B cell (primary cell): Measurements from ENCODE around the gene MRPL52. TPM values are rescaled to one million over a fixed set of nuclear protein-coding genes. Genes with fewer than 3 reads are reported as not detected.

Source experiments
- ATAC-seq: fragments of 200-7000 bp; cut with Tn5 transposase; one replicate; pipeline ENCODE4 v1.10.0; 2021; ENCODE audit warnings: low read depth, mild to moderate bottlenecking, moderate number of reproducible peaks, moderate library complexity
- CTCF ChIA-PET: fragments of 350-600 bp; sonication (Branson Sonifier 250); formaldehyde crosslinking; loops from one replicate; lab custom pipeline; 2021; ENCODE audit warnings: antibody characterized with exemption, inconsistent platforms; lab: Charles Lee
- POLR2A ChIA-PET: fragments of 350-600 bp; sonication (Branson Sonifier 250); formaldehyde crosslinking; loops from one replicate; lab custom pipeline; 2021; ENCODE audit warnings: antibody characterized with exemption; lab: Charles Lee
- DNase-seq: peaks from one replicate; pipeline ENCODE4 v3.0.0; 2013
- H2AFZ ChIP-seq: 2 replicates; pipeline ENCODE4 v1.6.1; 2012; ENCODE audit warnings: mild to moderate bottlenecking, low read depth, low read length; ENCODE audit not compliant: insufficient read depth, poor library complexity, severe bottlenecking
- H3K27ac ChIP-seq, 2 donors: 1 replicate in 1 of 2; 2 replicates in 1 of 2; pipeline ENCODE4 v1.5.1; 2012 to 2013; ENCODE audit warnings: low read length in 2 of 2, mild to moderate bottlenecking in 2 of 2, moderate library complexity in 1 of 2
- H3K27me3 ChIP-seq, 4 experiments: fragments of 200-600 bp in 1 of 4; sonication (generic) in 1 of 4; replicated peaks in 1 of 4; 1 replicate in 2 of 4; 2 replicates in 2 of 4; pipeline versions ENCODE4 v1.6.1 to v1.7.0; 2013 to 2016; ENCODE audit warnings: low read length in 3 of 4, mild to moderate bottlenecking in 2 of 4, mixed read lengths in 1 of 4, moderate library complexity in 1 of 4; ENCODE audit not compliant: insufficient read depth in 4 of 4, control insufficient read depth in 3 of 4; ENCODE audit errors: control extremely low read depth in 1 of 4
- H3K36me3 ChIP-seq, 2 experiments: replicated peaks in 1 of 2; 1 replicate in 1 of 2; 2 replicates in 1 of 2; pipeline versions ENCODE4 v1.6.1 to v1.7.1; 2013; ENCODE audit warnings: low read length in 1 of 2; ENCODE audit not compliant: insufficient read depth in 2 of 2, control insufficient read depth in 1 of 2; ENCODE audit errors: control extremely low read depth in 1 of 2, extremely low read depth in 1 of 2
- H3K4me1 ChIP-seq, 2 donors: fragments of 200-600 bp in 1 of 2; sonication (generic) in 1 of 2; 1 replicate in 1 of 2; 2 replicates in 1 of 2; pipeline versions ENCODE4 v1.5.1 to v1.6.1; 2013 to 2017; ENCODE audit warnings: low read length in 2 of 2; ENCODE audit not compliant: control insufficient read depth in 2 of 2, insufficient read depth in 2 of 2
- H3K4me2 ChIP-seq: replicated peaks from 2 replicates; pipeline ENCODE3; 2012; ENCODE audit warnings: mild to moderate bottlenecking, low read depth, low read length; ENCODE audit not compliant: poor library complexity, severe bottlenecking
- H3K4me3 ChIP-seq, 5 experiments: fragments of 200-600 bp in 1 of 5; sonication (generic) in 1 of 5; 1 replicate in 3 of 5; 2 replicates in 2 of 5; pipeline versions ENCODE4 v1.5.1 to v1.7.0; 2011 to 2016; ENCODE audit warnings: low read length in 4 of 5, mild to moderate bottlenecking in 4 of 5, low read depth in 2 of 5, control low read depth in 1 of 5, moderate library complexity in 1 of 5; ENCODE audit not compliant: insufficient read depth in 1 of 5; ENCODE audit errors: control extremely low read depth in 1 of 5, extremely low read depth in 1 of 5
- H3K79me2 ChIP-seq: fragments of 200-600 bp; sonication (generic); one replicate; pipeline ENCODE4 v1.6.0; 2016; ENCODE audit warnings: low read length; ENCODE audit not compliant: control insufficient read depth, insufficient read depth
- H3K9ac ChIP-seq: fragments of 200-600 bp; sonication (generic); 2 replicates; pipeline ENCODE4 v1.6.1; 2017; ENCODE audit warnings: mild to moderate bottlenecking, low read length, moderate library complexity
- H3K9me3 ChIP-seq, 3 donors: one replicate each; pipeline versions ENCODE4 v1.6.1 to v1.7.1; 2013; ENCODE audit warnings: low read length in 2 of 3; ENCODE audit not compliant: control insufficient read depth in 2 of 3, insufficient read depth in 1 of 3; ENCODE audit errors: control extremely low read depth in 1 of 3
- H4K20me1 ChIP-seq: 2 replicates; pipeline ENCODE4 v1.6.0; 2012; ENCODE audit warnings: mild to moderate bottlenecking, low read length; ENCODE audit not compliant: insufficient read depth, control insufficient read depth, poor library complexity, severe bottlenecking
- H3K27ac Mint-ChIP-seq: one replicate; pipeline ENCODE4 v1.8.0; 2021; ENCODE audit warnings: mixed read lengths
- H3K27me3 Mint-ChIP-seq: one replicate; pipeline ENCODE4 v1.8.0; 2021; ENCODE audit warnings: mixed read lengths
- H3K4me1 Mint-ChIP-seq: one replicate; pipeline ENCODE4 v1.8.0; 2021; ENCODE audit warnings: mixed read lengths
- H3K4me3 Mint-ChIP-seq: one replicate; pipeline ENCODE4 v1.8.0; 2021; ENCODE audit warnings: mixed read lengths
- H3K9me3 Mint-ChIP-seq: one replicate; pipeline ENCODE4 v1.8.0; 2022; ENCODE audit warnings: mixed read lengths; ENCODE audit not compliant: insufficient read depth
- EZH2 ChIP-seq: IDR thresholded peaks from 2 replicates; pipeline ENCODE4 v1.6.1; 2012; ENCODE audit warnings: borderline replicate concordance, low read depth, mild to moderate bottlenecking, moderate library complexity, low read length; ENCODE audit not compliant: insufficient read depth, poor library complexity, severe bottlenecking
- WGBS: methylation state at CpG from one replicate; pipeline ENCODE4 v1.1.5; 2013; ENCODE audit warnings: missing lambda C conversion rate; ENCODE audit not compliant: insufficient coverage; 5-methylcytosine and 5-hydroxymethylcytosine counted together
- intact Hi-C: fragments of 100-400 bp; cut with micrococcal nuclease; formaldehyde crosslinking; loops from one replicate; pipeline ENCODE4 v1.10.0; 2022
- polyA plus RNA-seq: library from polyadenylated mRNA; depleted of rRNA; stranded (reverse); fragments of >200 nt; gene quantifications from 2 replicates; pipeline ENCODE4 v1.2.3, GENCODE V29; 2012
- total RNA-seq, 2 donors: library from RNA; stranded (reverse); fragments of 120-200 nt in 1 of 2; gene quantifications; 1 replicate in 1 of 2; 2 replicates in 1 of 2; pipeline versions ENCODE4 v1.2.3 to v1.2.4, GENCODE V29; 2013 to 2022
- TF ChIP-seq, protein P1 (sequence below): fragments of 200-600 bp; IDR thresholded peaks from one replicate; pipeline ENCODE4 v1.8.0; 2022; ENCODE audit warnings: antibody characterized with exemption, mild to moderate bottlenecking

MRPL52 gene
- total and polyA plus RNA-seq, 2 donors (not counting 1 experiment from before 2014, with no cell fraction given), result 37.4 to 91.6 TPM

DNA sequence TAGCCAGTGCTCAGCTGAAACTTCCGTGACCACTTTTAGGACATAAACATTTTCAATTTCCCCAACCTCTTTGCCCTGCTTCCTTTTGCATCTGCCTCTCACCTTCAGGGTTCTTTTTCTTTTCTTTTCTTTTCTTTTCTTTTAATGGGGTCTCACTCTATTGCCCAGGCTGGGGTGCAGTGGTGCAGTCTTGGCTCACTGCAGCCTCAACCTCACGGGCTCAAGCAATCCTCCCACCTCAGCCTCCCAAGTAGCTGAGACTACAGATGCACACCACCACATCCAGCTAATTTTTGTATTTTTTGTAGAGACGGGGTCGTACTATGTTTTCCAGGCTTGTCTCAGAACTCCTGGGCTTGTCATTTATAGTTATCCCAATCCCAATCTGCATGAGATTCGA is 37.2 kb downstream of the MRPL52 start:
- intact Hi-C loops, result no loop called here
- CTCF ChIA-PET, result interaction anchor here (0.7 to 2.0 kb wide), 4 partner anchors 10 to 33 kb away, joined by 3 to 7 read pairs (median 6); no protein-coding TSS in a partner anchor
- no peaks in the 10 kb centered on the region for H4K20me1 ChIP-seq
- 100% methylated on average over 2 of the region's 5 CpGs for WGBS
- H3K36me3 ChIP-seq, result no peaks in the 10 kb centered on the region
- TF ChIP-seq, protein P1, sequence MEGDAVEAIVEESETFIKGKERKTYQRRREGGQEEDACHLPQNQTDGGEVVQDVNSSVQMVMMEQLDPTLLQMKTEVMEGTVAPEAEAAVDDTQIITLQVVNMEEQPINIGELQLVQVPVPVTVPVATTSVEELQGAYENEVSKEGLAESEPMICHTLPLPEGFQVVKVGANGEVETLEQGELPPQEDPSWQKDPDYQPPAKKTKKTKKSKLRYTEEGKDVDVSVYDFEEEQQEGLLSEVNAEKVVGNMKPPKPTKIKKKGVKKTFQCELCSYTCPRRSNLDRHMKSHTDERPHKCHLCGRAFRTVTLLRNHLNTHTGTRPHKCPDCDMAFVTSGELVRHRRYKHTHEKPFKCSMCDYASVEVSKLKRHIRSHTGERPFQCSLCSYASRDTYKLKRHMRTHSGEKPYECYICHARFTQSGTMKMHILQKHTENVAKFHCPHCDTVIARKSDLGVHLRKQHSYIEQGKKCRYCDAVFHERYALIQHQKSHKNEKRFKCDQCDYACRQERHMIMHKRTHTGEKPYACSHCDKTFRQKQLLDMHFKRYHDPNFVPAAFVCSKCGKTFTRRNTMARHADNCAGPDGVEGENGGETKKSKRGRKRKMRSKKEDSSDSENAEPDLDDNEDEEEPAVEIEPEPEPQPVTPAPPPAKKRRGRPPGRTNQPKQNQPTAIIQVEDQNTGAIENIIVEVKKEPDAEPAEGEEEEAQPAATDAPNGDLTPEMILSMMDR, result no peak
- no peak for TF ChIP-seq EZH2
- H3K27ac ChIP-seq, result no peak overlapping the region
- H3K4me1 ChIP-seq, result peaks cover 11 to 19% of the 10 kb centered on the region in 2 donors
- H3K27me3 Mint-ChIP-seq, result no peaks in the 10 kb centered on the region
- no peaks in the 10 kb centered on the region for H3K27me3 ChIP-seq
- H3K4me1 Mint-ChIP-seq, result peaks cover 10% of the 10 kb centered on the region
- peaks cover 7% of the 10 kb centered on the region for H3K79me2 ChIP-seq
- H3K4me3 Mint-ChIP-seq, result no peak overlapping the region
- no peak overlapping the region for H2AFZ ChIP-seq
- no peak overlapping the region for H3K27ac Mint-ChIP-seq
- POLR2A ChIA-PET, result interaction anchor here (0.9 kb wide), 1 partner anchor 63 kb away, joined by 3 read pairs; the partner anchor contains the start of gene PRMT5
- H3K9ac ChIP-seq, result no peak overlapping the region
- no peak for ATAC-seq
- DNase-seq, result no peak
- no peaks in the 10 kb centered on the region for H3K9me3 Mint-ChIP-seq
- H3K4me3 ChIP-seq, result no peak overlapping the region
- H3K9me3 ChIP-seq, result no peaks in the 10 kb centered on the region
- no peak overlapping the region for H3K4me2 ChIP-seq

DNA sequence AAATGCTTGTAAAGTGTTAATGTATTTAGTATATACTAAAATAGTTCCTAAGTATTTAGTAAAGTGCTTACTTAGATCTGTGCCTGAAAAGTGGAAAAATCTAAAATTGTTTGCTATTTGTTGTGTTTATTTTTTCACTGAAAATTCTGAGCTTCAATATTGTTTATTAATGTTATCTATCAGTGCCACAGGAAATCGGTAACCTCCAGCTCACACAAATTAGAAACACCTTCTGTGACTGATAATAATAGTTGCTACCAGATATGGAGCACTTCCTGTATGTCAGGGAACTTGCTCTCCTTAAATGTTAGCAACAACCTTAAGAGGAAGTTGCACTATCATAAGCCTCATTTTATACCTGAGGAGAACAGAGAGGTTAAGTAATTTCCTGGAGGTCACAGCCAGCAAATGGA is 41.1 kb downstream of the MRPL52 start:
- intact Hi-C loops, result loop anchor here (1.0 to 5.0 kb wide), 7 partner anchors 17 to 315 kb away; partner anchors contain the start of genes AJUBA, DAD1 and RBM23
- no peaks in the 10 kb centered on the region for H3K9me3 Mint-ChIP-seq
- peak overlapping the region; percentile 98 for H3K27ac Mint-ChIP-seq
- H3K79me2 ChIP-seq, result peaks cover 39% of the 10 kb centered on the region
- H3K4me3 Mint-ChIP-seq, result peak overlapping the region; percentile 96
- no peaks in the 10 kb centered on the region for H3K27me3 ChIP-seq
- peaks cover 2 to 29% of the 10 kb centered on the region in 2 experiments for H3K36me3 ChIP-seq
- DNase-seq (no peak), ATAC-seq (peak; percentile 26)
- peak overlapping the region; percentile 84 to 88 for H3K27ac ChIP-seq
- TF ChIP-seq EZH2, result no peak
- TF ChIP-seq, protein P1, result no peak
- ChIA-PET POLR2A (interaction anchor here (0.6 to 4.6 kb wide), 8 partner anchors 12 to 117 kb away, joined by 3 to 61 read pairs (median 4); partner anchors contain the start of genes OXA1L and REM2), CTCF (interaction anchor here (0.8 to 7.9 kb wide), 17 partner anchors 9 to 301 kb away, joined by 3 to 111 read pairs (median 5); partner anchors contain the start of genes PRMT5, RBM23 and REM2)
- H3K27me3 Mint-ChIP-seq, result no peaks in the 10 kb centered on the region
- no peaks in the 10 kb centered on the region for H3K9me3 ChIP-seq
- peak overlapping the region; percentile 85 for H3K4me2 ChIP-seq
- peak overlapping the region; percentile 83 to 97 (median 92) for H3K4me3 ChIP-seq
- peaks cover 29% of the 10 kb centered on the region for H3K4me1 Mint-ChIP-seq
- peak overlapping the region; percentile 96 for H3K9ac ChIP-seq
- H2AFZ ChIP-seq, result peak overlapping the region; percentile 76
- no CpG with 5 or more reads among the region's 1 CpG for WGBS
- H3K4me1 ChIP-seq, result peaks cover 19 to 35% of the 10 kb centered on the region in 2 donors
- peaks cover 25% of the 10 kb centered on the region for H4K20me1 ChIP-seq
